ENCODE results near the gene DOCK3. TPM values are rescaled to one million over a fixed set of nuclear protein-coding genes. Genes with fewer than 3 reads are reported as not detected.
A peak's percentile ranks its signal among the peaks of the same experiment; 100 is the strongest.

Gene DOCK3
- total RNA-seq, 2 donors from 2014 or later, result 7.7 to 8.5 TPM

DNA sequence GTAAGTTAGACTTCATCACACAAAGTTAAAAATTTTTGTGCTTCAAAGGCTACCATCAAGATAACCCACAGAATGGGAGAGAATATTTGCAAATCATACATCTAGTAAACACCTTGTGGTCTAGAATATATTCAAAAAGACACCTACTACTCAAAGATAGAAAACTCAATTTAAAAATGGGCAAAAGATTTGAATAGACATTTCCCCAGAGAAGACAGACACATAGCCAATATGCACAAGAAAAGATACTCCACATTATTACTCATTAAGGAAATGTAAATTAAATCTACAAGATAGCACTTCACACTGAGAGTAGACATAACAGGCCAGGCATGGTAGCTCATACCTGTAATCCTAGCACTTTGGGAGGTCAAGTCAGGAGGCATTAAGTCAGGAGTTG lies 622.6 kb downstream of the DOCK3 start:
- Mint-ChIP-seq H3K4me3 (no peak overlapping the region), H3K9me3 (peaks cover 26% of the 10 kb centered on the region), H3K27me3 (ENCODE audit: insufficient read depth) (no peaks in the 10 kb centered on the region), H3K36me3 (ENCODE audit: low read depth) (peaks cover 3% of the 10 kb centered on the region), H3K27ac (no peak overlapping the region), H3K4me1 (peaks cover 7% of the 10 kb centered on the region)
- H3K9me3 ChIP-seq (ENCODE audit: control insufficient read depth, low read length), result peaks cover 27% of the 10 kb centered on the region
- H3K9ac ChIP-seq (ENCODE audit: extremely low read depth, low read length, poor library complexity, severe bottlenecking), result no peak overlapping the region
- H3K27me3 ChIP-seq (ENCODE audit: control insufficient read depth, insufficient read depth, low read length, poor library complexity, severe bottlenecking), result no peaks in the 10 kb centered on the region
- DNase-seq, result no peak
- TF ChIP-seq, protein P1, sequence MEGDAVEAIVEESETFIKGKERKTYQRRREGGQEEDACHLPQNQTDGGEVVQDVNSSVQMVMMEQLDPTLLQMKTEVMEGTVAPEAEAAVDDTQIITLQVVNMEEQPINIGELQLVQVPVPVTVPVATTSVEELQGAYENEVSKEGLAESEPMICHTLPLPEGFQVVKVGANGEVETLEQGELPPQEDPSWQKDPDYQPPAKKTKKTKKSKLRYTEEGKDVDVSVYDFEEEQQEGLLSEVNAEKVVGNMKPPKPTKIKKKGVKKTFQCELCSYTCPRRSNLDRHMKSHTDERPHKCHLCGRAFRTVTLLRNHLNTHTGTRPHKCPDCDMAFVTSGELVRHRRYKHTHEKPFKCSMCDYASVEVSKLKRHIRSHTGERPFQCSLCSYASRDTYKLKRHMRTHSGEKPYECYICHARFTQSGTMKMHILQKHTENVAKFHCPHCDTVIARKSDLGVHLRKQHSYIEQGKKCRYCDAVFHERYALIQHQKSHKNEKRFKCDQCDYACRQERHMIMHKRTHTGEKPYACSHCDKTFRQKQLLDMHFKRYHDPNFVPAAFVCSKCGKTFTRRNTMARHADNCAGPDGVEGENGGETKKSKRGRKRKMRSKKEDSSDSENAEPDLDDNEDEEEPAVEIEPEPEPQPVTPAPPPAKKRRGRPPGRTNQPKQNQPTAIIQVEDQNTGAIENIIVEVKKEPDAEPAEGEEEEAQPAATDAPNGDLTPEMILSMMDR (conservative IDR thresholded peaks at IDR 0.05), result no peak
- no peak overlapping the region for H3K4me3 ChIP-seq (ENCODE audit: low read length)
- H3K36me3 ChIP-seq (ENCODE audit: control insufficient read depth, insufficient read depth, low read length), result no peaks in the 10 kb centered on the region
- H3K4me1 ChIP-seq (ENCODE audit: control insufficient read depth, insufficient read depth, low read length), result no peaks in the 10 kb centered on the region
- H3K27ac ChIP-seq (ENCODE audit: low read depth, low read length), result no peak overlapping the region

DNA sequence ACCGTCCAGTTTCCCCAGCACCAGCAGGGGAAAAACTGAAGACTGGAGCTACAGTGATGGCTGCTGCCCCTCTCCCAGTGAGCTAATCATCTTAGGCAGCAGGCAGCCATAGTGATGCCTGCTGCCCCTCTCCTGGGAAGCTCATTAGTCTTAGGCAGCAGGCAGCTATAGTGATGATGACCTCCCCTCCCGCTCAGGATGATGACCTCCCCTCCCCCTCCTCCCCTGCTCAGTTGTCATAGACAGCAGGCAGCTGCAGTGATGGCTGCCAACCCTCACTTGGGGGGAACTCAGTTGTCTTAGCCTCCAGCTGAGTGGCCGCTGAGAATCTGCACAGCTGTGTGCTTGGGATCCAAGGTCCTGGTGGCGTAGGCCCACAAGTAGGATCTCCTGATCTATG lies 629.5 kb downstream of the DOCK3 start:
- peak; percentile 66 for DNase-seq
- H3K9ac ChIP-seq (ENCODE audit: extremely low read depth, low read length, poor library complexity, severe bottlenecking), result no peak overlapping the region
- Mint-ChIP-seq H3K27me3 (ENCODE audit: insufficient read depth) (no peaks in the 10 kb centered on the region), H3K36me3 (ENCODE audit: low read depth) (peaks cover 18% of the 10 kb centered on the region), H3K4me3 (no peak overlapping the region), H3K27ac (no peak overlapping the region), H3K9me3 (peaks cover 38% of the 10 kb centered on the region), H3K4me1 (peaks cover 17% of the 10 kb centered on the region)
- 46 to 73% methylated on average over 4 of the region's 4 CpGs for WGBS, 2 experiments (ENCODE audit: insufficient coverage in 1 of 2, insufficient read length in 1 of 2)
- no peak overlapping the region for H3K4me3 ChIP-seq (ENCODE audit: low read length)
- TF ChIP-seq, protein P1 (conservative IDR thresholded peaks at IDR 0.05), result no peak
- H3K27me3 ChIP-seq (ENCODE audit: control insufficient read depth, insufficient read depth, low read length, poor library complexity, severe bottlenecking), result no peaks in the 10 kb centered on the region
- peaks cover 48% of the 10 kb centered on the region for H3K9me3 ChIP-seq (ENCODE audit: control insufficient read depth, low read length)
- no peak overlapping the region for H3K27ac ChIP-seq (ENCODE audit: low read depth, low read length)
- peaks cover 5% of the 10 kb centered on the region for H3K4me1 ChIP-seq (ENCODE audit: control insufficient read depth, insufficient read depth, low read length)
- no peaks in the 10 kb centered on the region for H3K36me3 ChIP-seq (ENCODE audit: control insufficient read depth, insufficient read depth, low read length)

DNA sequence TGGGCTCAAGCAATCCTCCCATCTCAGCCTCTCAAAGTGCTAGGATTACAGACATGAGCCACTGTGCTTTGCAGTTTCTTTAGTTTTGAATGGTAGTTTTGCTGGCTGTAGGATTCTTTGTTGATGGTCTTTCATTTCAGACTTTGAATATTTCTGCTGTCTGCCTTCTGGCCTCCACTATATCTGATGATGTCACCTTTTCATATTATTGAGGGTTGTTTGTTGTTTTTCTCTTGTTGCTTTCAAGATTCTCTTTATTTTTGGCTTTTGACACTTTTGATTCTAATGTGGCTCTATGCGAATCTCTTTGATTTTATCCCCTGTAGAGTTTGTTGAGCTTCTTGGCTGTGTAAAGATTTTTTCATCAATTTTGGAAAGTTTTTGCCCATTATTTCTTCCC lies 631.4 kb downstream of the DOCK3 start:
- TF ChIP-seq, protein P1 (conservative IDR thresholded peaks at IDR 0.05), result no peak
- Histone ChIP-seq H3K27me3 (ENCODE audit: control insufficient read depth, insufficient read depth, low read length, poor library complexity, severe bottlenecking) (no peaks in the 10 kb centered on the region), H3K4me1 (ENCODE audit: control insufficient read depth, insufficient read depth, low read length) (peaks cover 5% of the 10 kb centered on the region), H3K27ac (ENCODE audit: low read depth, low read length) (no peak overlapping the region), H3K36me3 (ENCODE audit: control insufficient read depth, insufficient read depth, low read length) (no peaks in the 10 kb centered on the region), H3K4me3 (ENCODE audit: low read length) (no peak overlapping the region), H3K9me3 (ENCODE audit: control insufficient read depth, low read length) (peaks cover 45% of the 10 kb centered on the region), H3K9ac (ENCODE audit: extremely low read depth, low read length, poor library complexity, severe bottlenecking) (no peak overlapping the region)
- Mint-ChIP-seq H3K4me1 (peaks cover 10% of the 10 kb centered on the region), H3K9me3 (peaks cover 43% of the 10 kb centered on the region), H3K27me3 (ENCODE audit: insufficient read depth) (no peaks in the 10 kb centered on the region), H3K4me3 (no peak overlapping the region), H3K36me3 (ENCODE audit: low read depth) (peaks cover 19% of the 10 kb centered on the region), H3K27ac (no peak overlapping the region)
- WGBS, 2 experiments (ENCODE audit: insufficient coverage in 1 of 2, insufficient read length in 1 of 2), result 100% methylated on average over 1 of the region's 1 CpG; no CpG with 5 or more reads in 1 of the 2 experiments
- DNase-seq, result no peak
